Measurements from ENCODE around the gene AKAP14.
A peak's percentile ranks its signal among the peaks of the same experiment; 100 is the strongest.
"Not testable (repeated sequence)": the region's sequence is repeated elsewhere in the genome, so short reads cannot be mapped to it uniquely, and the experiment has no call there.

The AKAP14 gene

GRCh38 chrX:119895843-119896326 is at the start of gene AKAP14:
TSS of gene AKAP14 (plus strand) at chrX:119895893. CDS start at chrX:119903224, 7,331 bp downstream.
- DNase-seq (ENCODE audit: low read depth in 2 of 3, low spot score in 2 of 3), result no peak

- DNase-seq (ENCODE audit: low read depth in 2 of 3, low spot score in 2 of 3), result peak; percentile 63 to 74 (median 67)
Measured at GRCh38 chrX:119852382-119853353, 43.0 kb upstream of the AKAP14 start, which contains the start of gene UPF3B. TSS of gene UPF3B (minus strand) at chrX:119852963. CDS start at chrX:119852928, 35 bp downstream.

- no peak for DNase-seq (ENCODE audit: low read depth in 2 of 3, low spot score in 2 of 3)
Measured at GRCh38 chrX:119853444-119853843, 42.2 kb upstream of the AKAP14 start.

- DNase-seq (ENCODE audit: low read depth in 2 of 3, low spot score in 2 of 3), result no peak
Measured at GRCh38 chrX:119870626-119871131, 25.0 kb upstream of the AKAP14 start.

DNA sequence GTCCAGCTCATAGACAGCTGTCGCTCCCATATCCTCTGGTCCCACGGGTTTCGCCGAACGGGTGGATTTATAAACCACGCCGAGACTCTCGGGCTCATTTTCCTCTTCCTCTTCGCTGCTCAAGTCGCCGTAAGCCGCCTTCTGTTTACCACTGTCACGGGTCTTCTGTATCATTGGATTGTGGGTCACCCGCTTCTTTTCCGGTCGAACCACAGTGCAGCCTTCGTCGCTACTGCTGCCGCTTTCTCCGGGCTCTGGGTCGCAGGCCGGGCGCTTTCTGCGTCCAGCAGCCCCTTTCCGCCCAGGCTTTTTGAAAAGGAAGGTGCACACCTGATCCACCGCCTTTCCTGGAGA is 24.5 kb upstream of the AKAP14 start:
- peak in 1 of 3 experiments; percentile 3 for DNase-seq (ENCODE audit: low read depth in 2 of 3, low spot score in 2 of 3)

- DNase-seq (ENCODE audit: low read depth in 2 of 3, low spot score in 2 of 3), result peak; percentile 42 to 63 (median 51)
Measured at GRCh38 chrX:119871599-119872395, 23.9 kb upstream of the AKAP14 start, which contains the start of the genes NDUFA1 and RNF113A. TSS of gene NDUFA1 (plus strand) at chrX:119871832. CDS start at chrX:119871912, 80 bp downstream. TSS of gene RNF113A (minus strand) at chrX:119871733. CDS start at chrX:119871613, 120 bp downstream.

GRCh38 chrX:119878740-119879139 is 17.0 kb upstream of the AKAP14 start:
- DNase-seq (ENCODE audit: low read depth in 2 of 3, low spot score in 2 of 3), result no peak

DNA sequence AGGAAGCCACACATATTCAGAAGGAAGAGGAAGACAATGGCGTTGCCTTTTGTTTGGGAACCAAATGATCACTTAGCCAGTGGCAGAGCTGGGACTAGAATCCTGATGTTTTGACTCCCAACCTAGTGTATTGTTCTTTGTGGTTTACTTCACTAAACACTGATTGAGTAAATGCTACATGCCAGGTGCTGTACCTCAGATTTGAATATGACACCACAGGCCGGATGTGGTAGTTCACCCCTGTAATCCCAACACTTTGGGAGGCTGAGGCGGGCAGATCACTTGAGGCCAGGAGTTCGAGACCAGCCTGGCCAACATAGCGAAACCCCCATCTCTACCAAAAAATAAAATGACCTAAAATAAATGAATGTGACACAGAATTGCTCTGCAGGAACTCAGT is 15.6 kb upstream of the AKAP14 start:
- DNase-seq (ENCODE audit: low read depth in 2 of 3, low spot score in 2 of 3), result no peak

DNA sequence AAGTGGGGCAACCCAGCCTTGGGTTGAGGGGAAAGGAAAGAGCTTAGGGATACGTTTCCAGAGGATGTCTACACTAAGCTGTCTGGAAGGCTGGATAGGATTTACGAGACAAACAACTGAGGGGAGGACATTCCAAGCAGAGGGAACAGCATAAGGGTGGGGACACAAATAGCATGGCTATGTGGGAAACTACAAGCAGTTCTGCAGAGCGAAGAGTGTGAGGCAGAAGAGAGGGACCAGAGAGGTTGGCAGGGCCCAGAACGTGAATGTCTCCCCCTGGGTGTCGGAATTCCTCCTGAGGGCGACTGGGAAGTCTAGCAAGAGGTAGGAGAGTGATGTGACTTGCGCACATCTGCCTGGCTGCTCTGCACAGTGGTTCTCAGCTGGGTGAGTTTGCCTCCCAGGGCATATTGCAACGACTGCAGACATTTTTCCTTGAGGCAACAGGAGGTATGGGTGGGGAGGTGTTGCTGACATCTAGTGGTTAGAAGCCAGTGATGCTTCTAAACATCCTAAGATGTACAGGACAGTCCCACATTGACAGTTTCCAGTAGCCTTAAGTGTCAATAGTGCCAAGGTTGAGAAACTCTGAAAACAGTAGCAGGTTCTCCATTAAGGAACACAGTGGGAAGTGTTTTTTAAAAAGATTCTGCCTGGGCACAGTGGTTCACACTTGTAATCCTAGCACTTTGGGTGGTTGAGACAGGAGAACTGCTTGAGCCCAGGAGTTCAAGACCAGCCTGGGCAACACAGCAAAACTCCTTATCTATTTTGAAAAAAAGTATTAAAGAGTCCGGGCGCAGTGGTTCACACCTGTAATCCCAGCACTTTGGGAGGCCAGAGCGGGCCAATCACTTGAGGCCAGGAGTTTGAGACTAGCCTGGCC is 14.9 kb upstream of the AKAP14 start:
- no peak for DNase-seq (ENCODE audit: low read depth in 2 of 3, low spot score in 2 of 3)

DNA sequence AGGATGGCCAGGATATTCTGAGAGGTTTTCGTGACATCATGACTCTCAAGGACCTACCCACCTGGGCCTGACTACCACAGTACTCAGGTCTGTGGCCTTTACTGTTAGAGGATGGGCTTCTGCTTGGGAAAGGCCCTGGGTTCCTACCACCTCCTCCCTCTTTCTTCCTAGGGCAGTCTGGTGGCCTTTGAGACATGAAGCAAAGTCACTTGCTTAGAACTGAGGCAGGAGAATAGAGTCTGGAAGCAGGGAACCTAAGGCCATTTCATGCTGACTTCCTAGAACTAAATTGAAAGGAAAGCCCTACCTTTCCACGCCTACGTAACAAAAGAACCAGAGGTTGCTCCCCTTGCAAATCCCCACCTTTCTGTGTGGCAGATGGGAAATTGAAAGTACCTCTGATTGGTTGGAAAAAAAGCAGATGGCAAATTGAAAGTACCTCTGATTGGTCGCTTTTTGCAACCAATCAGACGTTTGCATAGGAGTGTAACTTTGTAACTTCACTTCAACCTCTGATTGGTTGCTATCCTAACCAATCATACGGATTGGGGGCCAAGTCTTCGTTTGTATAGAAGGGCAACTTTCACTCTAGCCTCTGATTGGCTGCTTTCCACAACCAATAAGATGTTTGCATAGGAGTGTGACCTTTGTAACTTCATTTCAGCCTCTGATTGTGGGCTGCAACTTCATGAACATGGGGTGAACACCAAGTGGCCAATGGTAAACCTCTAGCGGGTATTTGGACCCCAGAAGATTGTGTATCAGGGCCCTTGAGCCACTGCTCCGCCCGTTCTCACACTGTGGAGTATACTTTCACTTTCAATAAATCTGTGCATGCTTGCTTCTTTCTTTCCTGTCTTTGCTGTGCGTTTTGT is 9.9 kb upstream of the AKAP14 start:
- DNase-seq (ENCODE audit: low read depth in 2 of 3, low spot score in 2 of 3), result no peak

- peak; percentile 12 to 27 (median 14) for DNase-seq (ENCODE audit: low read depth in 2 of 3, low spot score in 2 of 3)
Measured at GRCh38 chrX:119887721-119888425, 7.8 kb upstream of the AKAP14 start.

GRCh38 chrX:119890626-119891025 is 5.1 kb upstream of the AKAP14 start:
- DNase-seq (ENCODE audit: low read depth in 2 of 3, low spot score in 2 of 3), result not testable (repeated sequence)

DNA sequence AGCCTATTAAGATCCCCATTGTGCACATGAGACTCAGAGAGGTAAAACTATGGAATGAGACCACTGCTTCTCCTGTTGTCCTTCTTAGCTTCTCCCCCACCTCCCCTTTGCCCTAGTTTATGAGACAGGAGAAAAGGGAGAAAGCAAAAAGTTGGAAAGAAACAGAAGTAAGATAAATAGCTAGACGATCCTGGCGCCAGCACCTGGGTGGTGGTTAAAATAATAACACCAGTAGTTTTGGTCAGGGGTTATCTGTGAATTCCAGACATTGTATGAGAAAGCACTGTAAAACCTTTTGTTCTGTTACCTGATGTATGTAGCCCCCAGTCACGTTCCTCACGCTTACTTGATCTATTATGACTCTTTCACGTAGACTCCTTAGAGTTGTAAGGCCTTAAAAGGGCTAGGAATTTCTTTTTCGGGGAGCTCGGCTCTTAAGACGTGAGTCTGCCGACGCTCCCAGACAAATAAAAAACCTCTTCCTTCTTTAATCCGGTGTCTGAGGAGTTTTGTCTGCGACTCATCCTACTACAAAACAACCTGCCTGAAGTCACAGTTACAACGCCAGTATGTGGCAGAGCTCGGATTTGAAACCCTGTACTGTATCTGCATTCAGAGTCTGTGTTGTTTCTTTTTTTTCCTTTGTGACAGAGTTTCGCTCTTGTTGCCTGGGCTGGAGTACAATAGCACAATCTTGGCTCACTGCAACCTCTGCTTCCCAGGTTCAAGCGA is 3.6 kb upstream of the AKAP14 start:
- DNase-seq (ENCODE audit: low read depth in 2 of 3, low spot score in 2 of 3), result not testable (repeated sequence)

DNA sequence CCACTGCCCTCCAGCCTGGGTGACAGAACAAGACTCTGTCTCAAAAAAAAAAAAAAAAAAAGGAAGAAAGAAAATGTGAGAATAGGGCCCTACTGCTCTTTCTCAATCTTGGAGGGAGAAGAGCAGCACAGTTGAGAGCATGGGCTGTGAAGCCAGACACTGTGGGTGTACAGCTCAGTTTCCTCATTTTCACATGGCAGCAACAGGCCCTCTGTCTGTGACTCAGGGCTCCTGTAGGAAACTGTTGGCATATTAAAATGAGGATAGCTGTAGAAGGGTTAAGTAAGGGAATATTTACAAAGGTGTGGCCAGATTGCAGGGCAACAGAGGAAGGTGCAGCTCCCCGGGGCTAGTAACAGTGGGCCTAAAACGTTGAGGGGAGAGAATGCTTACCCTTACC is 3.4 kb downstream of the AKAP14 start:
- no peak for DNase-seq (ENCODE audit: low read depth in 2 of 3, low spot score in 2 of 3)

DNA sequence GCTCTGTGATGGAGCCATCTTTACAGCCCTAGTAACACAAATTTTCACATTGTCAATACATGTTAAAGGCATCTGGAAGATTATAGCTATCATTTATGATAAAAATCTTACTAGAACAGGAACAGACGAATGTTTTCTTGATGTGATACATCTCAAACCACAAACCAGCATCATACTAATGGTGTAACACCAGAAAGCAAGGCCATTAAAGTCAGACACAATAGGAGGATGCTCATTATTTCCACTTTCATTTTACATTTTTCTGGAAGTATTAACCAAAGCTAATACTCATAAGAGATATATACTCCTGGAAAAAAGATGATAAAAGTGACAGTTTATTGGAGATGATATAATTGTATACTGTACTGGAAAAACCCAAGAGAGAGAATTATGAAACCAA is 5.3 kb downstream of the AKAP14 start:
- no peak for DNase-seq (ENCODE audit: low read depth in 2 of 3, low spot score in 2 of 3)

GRCh38 chrX:119916310-119916709 is 20.6 kb downstream of the AKAP14 start:
- no peak for DNase-seq (ENCODE audit: low read depth in 2 of 3, low spot score in 2 of 3)

DNA sequence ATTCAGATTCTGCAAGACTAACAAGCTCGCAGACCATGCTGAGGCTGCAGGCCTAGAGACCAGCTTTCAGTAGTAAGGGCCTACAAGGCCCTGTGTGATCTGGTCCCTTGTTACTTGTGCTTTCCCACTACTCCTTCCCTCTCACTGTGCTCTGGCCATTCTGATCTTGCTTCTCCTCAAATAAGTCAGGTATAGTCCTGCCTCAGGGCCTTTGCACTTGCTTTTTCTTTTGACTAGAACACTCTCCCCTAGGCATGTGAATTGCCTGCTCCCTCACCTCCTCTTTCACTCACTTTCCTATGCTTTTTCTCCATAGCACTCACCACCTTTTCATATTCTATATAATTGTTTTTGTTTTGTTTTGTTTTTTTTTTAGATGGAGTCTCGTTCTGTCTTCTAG is 22.2 kb downstream of the AKAP14 start:
- no peak for DNase-seq (ENCODE audit: low read depth in 2 of 3, low spot score in 2 of 3)

Data from activated CD8-positive, alpha-beta memory T cell treated with anti-CD3 and anti-CD28 coated beads for 48 hours (primary cell).